ENCODE results near the gene FOSL1.

The FOSL1 gene

GRCh38 chr11:65894034-65894591 is 6.1 kb downstream of the FOSL1 start:
- peak; percentile 46 to 58 for DNase-seq

GRCh38 chr11:65892661-65893317 is 7.4 kb downstream of the FOSL1 start:
- DNase-seq: no peak

- DNase-seq: peak in 1 of 2 donors; percentile 39
Measured at GRCh38 chr11:65892137-65892540, 8.0 kb downstream of the FOSL1 start.

- peak in 1 of 2 donors; percentile 37 for DNase-seq
Measured at GRCh38 chr11:65891219-65892136, 8.7 kb downstream of the FOSL1 start.

GRCh38 chr11:65890324-65891218 is 9.6 kb downstream of the FOSL1 start, which contains the start of gene CCDC85B:
Gene CCDC85B, plus strand, starts transcription at chr11:65890673. Its CDS starts 111 bp downstream, at chr11:65890784.
- DNase-seq: peak; percentile 98

GRCh38 chr11:65888163-65888814 is 11.9 kb downstream of the FOSL1 start, which contains the start of gene FIBP:
Gene FIBP, minus strand, starts transcription at chr11:65888471. Its CDS starts 53 bp downstream, at chr11:65888418.
- DNase-seq: peak; percentile 95 to 96

- no peak for DNase-seq
Measured at GRCh38 chr11:65887723-65888162, 12.4 kb downstream of the FOSL1 start.

- DNase-seq: no peak
Measured at GRCh38 chr11:65886826-65887722, 13.1 kb downstream of the FOSL1 start.

- no peak for DNase-seq
Measured at GRCh38 chr11:65885808-65886536, 14.2 kb downstream of the FOSL1 start.

GRCh38 chr11:65885231-65885630 is 15.0 kb downstream of the FOSL1 start:
- no peak for DNase-seq

GRCh38 chr11:65884716-65885092 is 15.5 kb downstream of the FOSL1 start:
- peak; percentile 84 to 87 for DNase-seq

- DNase-seq: no peak
Measured at GRCh38 chr11:65883786-65884715, 16.1 kb downstream of the FOSL1 start.

- no peak for DNase-seq
Measured at GRCh38 chr11:65883058-65883761, 17.0 kb downstream of the FOSL1 start.

GRCh38 chr11:65882120-65883057 is 17.8 kb downstream of the FOSL1 start:
- DNase-seq: no peak

- peak in 1 of 2 donors; percentile 35 for DNase-seq
Measured at GRCh38 chr11:65880844-65881421, 19.3 kb downstream of the FOSL1 start.

GRCh38 chr11:65880027-65880426 is 20.2 kb downstream of the FOSL1 start:
- DNase-seq: no peak

- DNase-seq: peak; percentile 52 to 61
Measured at GRCh38 chr11:65879617-65880016, 20.6 kb downstream of the FOSL1 start, which contains the start of gene CTSW. Gene CTSW, plus strand, starts transcription at chr11:65879837. Its CDS starts 18 bp downstream, at chr11:65879855.
